ENCODE results near the gene NGLY1.

- TF ChIP-seq CTCF (IDR thresholded peaks at IDR 0.05): no peak
- no peak for TF ChIP-seq POLR2A (IDR thresholded peaks at IDR 0.05)
- TF ChIP-seq POLR2AphosphoS5 (IDR thresholded peaks at IDR 0.05; ENCODE audit: insufficient read depth in 1 of 2, low read depth in 1 of 2): no peak
Measured at GRCh38 chr3:25725810-25726209, 57.4 kb downstream of the NGLY1 start.
